Heart right ventricle (tissue), 16 donors: ENCODE data around the gene RAB33A. TPM values are rescaled to one million over a fixed set of nuclear protein-coding genes. Genes with fewer than 3 reads are reported as not detected.
"Not testable (repeated sequence)": the region's sequence is repeated elsewhere in the genome, so short reads cannot be mapped to it uniquely, and the experiment has no call there.

Experiments used
- ATAC-seq, 8 donors: fragments of 200-7000 bp; cut with Tn5 transposase; one replicate each; pipeline ENCODE4 v1.9.1; 2020; ENCODE audit warnings: mild to moderate bottlenecking in 8 of 8, moderate library complexity in 8 of 8, moderate number of reproducible peaks in 1 of 8
- DNase-seq, 2 donors: peaks; one replicate each; pipeline ENCODE4 v3.0.0-alpha.2; 2020
- H3K27ac ChIP-seq, 10 donors: fragments of 200-600 bp; sonication (generic) in 2 of 10; one replicate each; pipeline versions ENCODE4 v1.5.0 to v1.8.0; 2020 to 2022; ENCODE audit warnings: mild to moderate bottlenecking in 3 of 10
- H3K27me3 ChIP-seq, 7 donors: fragments of 200-600 bp; one replicate each; pipeline ENCODE4 v1.8.0; 2021 to 2022; ENCODE audit warnings: mild to moderate bottlenecking in 2 of 7
- H3K36me3 ChIP-seq, 9 donors: fragments of 200-600 bp; sonication (generic) in 1 of 9; one replicate each; pipeline versions ENCODE4 v1.5.0 to v1.8.0; 2020 to 2022; ENCODE audit warnings: mild to moderate bottlenecking in 2 of 9
- H3K4me1 ChIP-seq, 9 donors: fragments of 200-600 bp; sonication (generic) in 1 of 9; one replicate each; pipeline versions ENCODE4 v1.5.0 to v1.8.0; 2020 to 2022; ENCODE audit warnings: mild to moderate bottlenecking in 4 of 9
- H3K4me3 ChIP-seq, 10 donors: fragments of 200-600 bp; sonication (generic) in 2 of 10; one replicate each; pipeline versions ENCODE4 v1.5.0 to v1.8.0; 2020 to 2022; ENCODE audit warnings: mild to moderate bottlenecking in 7 of 10, moderate library complexity in 2 of 10
- H3K9me3 ChIP-seq, 11 donors: fragments of 200-600 bp in 10 of 11; sonication (generic) in 2 of 11; one replicate each; pipeline versions ENCODE4 v1.5.0 to v1.8.0; 2013 to 2022; ENCODE audit warnings: mild to moderate bottlenecking in 2 of 11, control low read depth in 1 of 11, moderate library complexity in 1 of 11
- CTCF ChIP-seq, 9 donors: fragments of 200-600 bp; sonication (generic) in 2 of 9; IDR thresholded peaks; one replicate each; pipeline versions ENCODE4 v1.5.0 to v1.8.0; 2021 to 2022; ENCODE audit warnings: antibody characterized with exemption in 9 of 9, mild to moderate bottlenecking in 5 of 9, moderate library complexity in 1 of 9
- WGBS, 2 donors: extraction: QIAGEN DNeasy Blood & Tissue Kit; methylation state at CpG; one replicate each; pipeline ENCODE4 v1.1.7; 2013; ENCODE audit warnings: inconsistent platforms in 1 of 2; 5-methylcytosine and 5-hydroxymethylcytosine counted together
- intact Hi-C, 10 donors: fragments of 100-400 bp; cut with DNase I; formaldehyde crosslinking; loops; one replicate each; pipeline versions ENCODE4 v1.11.1 to v1.14.2; 2022
- polyA plus RNA-seq, 2 donors: library from polyadenylated mRNA; stranded (reverse); fragments of 200-250 nt; gene quantifications; one replicate each; pipeline ENCODE4 v1.2.3, GENCODE V29; 2013
- total RNA-seq, 10 donors: library from RNA; stranded (reverse); fragmentation: NEBNext Ultra II Directional in 3 of 10; extraction: Animal tissue kit (Norgen Biotek cat#: 25700) in 3 of 10; gene quantifications; one replicate each; pipeline versions ENCODE4 v1.2.1 to v1.2.4, GENCODE V29; 2021 to 2023
- donor health status: Arrhythmogenic right ventricular cardiomyopathy.
- donor health status: ischemic (EF 13 %, LVEDD 7.1; RV severe dilation, severe dysfunction).
- donor health status: healthy with polysubstance abuse.
- donor health status: DM: no; HTN: yes; CAD: no.
- donor health status: DM: no; HTN: no; CAD: no.
- donor health status: ischemic (EF 25% LVEDD 6.9; RV normal size, moderate dysfunction).
- donor health status: ischemic (EF 25% LVEDD 5.7; RV mildly dilated, moderate dysfunction).
- donor health status: healthy.
- donor health status: DM: yes; HTN: yes; CAD: no.
- donor health status: Ischemic cardiomyopathy.
- donor health status: ischemic (EF 35%, LVEDD 5.7; RV mildly dilated, moderate dysfunction).
- donor health status: nonischemic (EF 11% LVEDD 7.7; RV severe dilation, severe dysfunction).
- donor health status: DM: yes; HTN: yes; CAD: no.
- donor health status: PGD.
- donor health status: ischemic (EF 29% LVEDD 5.4; RV normal size, mild dysfunction).
- donor health status: nonischemic (EF 23%, LVEDD 6.1; RV moderate dilation, normal function).

The RAB33A gene
- total and polyA plus RNA-seq, 12 donors = 0.22 to 4.6 (median 1.6) TPM

- intact Hi-C loops = no loop called here
- TF ChIP-seq CTCF (IDR thresholded peaks at IDR 0.05) = no peak
- Histone ChIP-seq H3K4me3 (no peak overlapping the region), H3K36me3 (peaks cover 0 to 87% (median 0%) of the 10 kb centered on the region in 9 donors), H3K27me3 (no peaks in the 10 kb centered on the region), H3K9me3 (no peaks in the 10 kb centered on the region), H3K4me1 (no peaks in the 10 kb centered on the region), H3K27ac (no peak overlapping the region)
- WGBS, 2 donors = 92 to 98% methylated on average over 2 of the region's 2 CpGs
- no peak for ATAC-seq
- DNase-seq = no peak
Observed at GRCh38 chrX:130228871-130229270, 57.1 kb downstream of the RAB33A start.

GRCh38 chrX:130231184-130231583 is 59.4 kb downstream of the RAB33A start:
- H3K27ac ChIP-seq, H3K4me3 ChIP-seq, DNase-seq, intact Hi-C loops, H3K9me3 ChIP-seq, H3K4me1 ChIP-seq, ATAC-seq, H3K27me3 ChIP-seq: not testable (repeated sequence)
- H3K36me3 ChIP-seq = peaks cover 0 to 91% (median 0%) of the 10 kb centered on the region in 9 donors
- 95 to 96% methylated on average over 4 of the region's 4 CpGs for WGBS, 2 donors

Other genes with a start within 250 kb of the RAB33A start
- gene BCORL1, start 189.3 kb upstream of the RAB33A start, total RNA-seq = 10 to 100 TPM in 1 of 10 donors, 1 to 10 TPM in 9; 4.9 to 12.8 (median 8.3) TPM
- gene BCORL1, start 189.3 kb upstream of the RAB33A start, polyA plus RNA-seq = 1 to 10 TPM; 2.1 to 3.1 TPM
- gene ELF4, start 61.5 kb upstream of the RAB33A start, total RNA-seq = 1 to 10 TPM; 1.8 to 8.6 (median 2.7) TPM
- gene ELF4, start 61.5 kb upstream of the RAB33A start, polyA plus RNA-seq = 1 to 10 TPM; 1.8 to 4.1 TPM
- 100 to 1,000 TPM in 9 of 10 donors, 10 to 100 TPM in 1; 93.8 to 165 (median 142) TPM for gene AIFM1, start 6.1 kb upstream of the RAB33A start, total RNA-seq
- 100 to 1,000 TPM in 1 of 2 donors, 10 to 100 TPM in 1; 99.4 to 114 TPM for gene AIFM1, start 6.1 kb upstream of the RAB33A start, polyA plus RNA-seq
- gene ZNF280C, start 96.9 kb downstream of the RAB33A start, total RNA-seq = 1 to 10 TPM; 1.1 to 2.4 (median 1.7) TPM
- gene ZNF280C, start 96.9 kb downstream of the RAB33A start, polyA plus RNA-seq = 1 to 10 TPM in 1 of 2 donors, under 1 TPM in 1; 0.39 to 1.2 TPM
- gene SLC25A14, start 168.0 kb downstream of the RAB33A start, total RNA-seq = 1 to 10 TPM; 4.1 to 8.0 (median 6.5) TPM
- 1 to 10 TPM; 9.4 to 9.9 TPM for gene SLC25A14, start 168.0 kb downstream of the RAB33A start, polyA plus RNA-seq
- not detected for gene GPR119, start 213.7 kb downstream of the RAB33A start, total RNA-seq
- gene GPR119, start 213.7 kb downstream of the RAB33A start, polyA plus RNA-seq = not detected
- gene RBMX2, start 230.0 kb downstream of the RAB33A start, total RNA-seq = 10 to 100 TPM in 7 of 10 donors, 1 to 10 TPM in 3; 8.3 to 14.1 (median 10.3) TPM
- 10 to 100 TPM; 11.1 to 24.0 TPM for gene RBMX2, start 230.0 kb downstream of the RAB33A start, polyA plus RNA-seq